Esophagus squamous epithelium (tissue), 5 donors: ENCODE measurements around the gene WNT9B. TPM values are rescaled to one million over a fixed set of nuclear protein-coding genes. Genes with fewer than 3 reads are reported as not detected.

ENCODE experiments used
- DNase-seq: peaks from one replicate; lab custom pipeline; 2025; lab: John Stamatoyannopoulos, UW
- H3K27ac ChIP-seq, 4 donors: fragments of 200-600 bp; sonication (generic); one replicate each; pipeline ENCODE4 v1.5.1; 2016 to 2019; ENCODE audit warnings: mild to moderate bottlenecking in 1 of 4
- H3K27me3 ChIP-seq, 4 donors: fragments of 200-600 bp; sonication (generic); 1 replicate in 3 of 4; 2 replicates in 1 of 4; pipeline versions ENCODE4 v1.5.1 to v1.6.0; 2017 to 2021; ENCODE audit warnings: antibody characterized with exemption in 1 of 4
- H3K36me3 ChIP-seq, 3 donors: fragments of 200-600 bp; sonication (generic); one replicate each; pipeline ENCODE4 v1.5.1; 2016 to 2019
- H3K4me1 ChIP-seq, 3 donors: fragments of 200-600 bp; sonication (generic); one replicate each; pipeline ENCODE4 v1.5.1; 2017 to 2019
- H3K4me3 ChIP-seq, 4 donors: fragments of 200-600 bp; sonication (generic); 1 replicate in 3 of 4; 2 replicates in 1 of 4; pipeline ENCODE4 v1.5.1; 2016 to 2019; ENCODE audit warnings: mild to moderate bottlenecking in 2 of 4, moderate library complexity in 1 of 4
- H3K9me3 ChIP-seq, 3 donors: fragments of 200-600 bp; sonication (generic); one replicate each; pipeline ENCODE4 v1.5.1; 2016 to 2019
- POLR2A ChIP-seq, 4 donors: fragments of 450-650 bp; IDR thresholded peaks; one replicate each; pipeline ENCODE4 v1.6.1; 2017; ENCODE audit warnings: antibody characterized with exemption in 4 of 4, mild to moderate bottlenecking in 4 of 4, moderate library complexity in 3 of 4
- WGBS, 2 donors: methylation state at CpG; one replicate each; pipeline ENCODE4 v1.1.5; 2018; 5-methylcytosine and 5-hydroxymethylcytosine counted together
- intact Hi-C: fragments of 100-400 bp; cut with DNase I; formaldehyde crosslinking; loops from one replicate; pipeline ENCODE4 v1.15.0; 2022
- total RNA-seq, 4 donors: library from RNA; depleted of rRNA; stranded (reverse); fragments of >200 nt; gene quantifications; one replicate each; pipeline ENCODE4 v1.1.0, GENCODE V29; 2016
- TF ChIP-seq, protein P1 (sequence below), 6 experiments: fragments of 450-650 bp in 4 of 6; fragments of 200-600 bp in 2 of 6; sonication (generic) in 2 of 6; IDR thresholded peaks; one replicate each; pipeline ENCODE4 v1.5.1; 2016 to 2019; ENCODE audit warnings: antibody characterized with exemption in 6 of 6, mild to moderate bottlenecking in 4 of 6, moderate library complexity in 4 of 6
- donor health status: DM: yes; HTN: yes; CAD: no.

The WNT9B gene
- total RNA-seq, 4 donors from 2014 or later = 0.19 to 0.26 TPM; not detected in 2

- Histone ChIP-seq H3K4me3 (no peak overlapping the region), H3K9me3 (no peaks in the 10 kb centered on the region), H3K27me3 (peaks cover 0 to 89% (median 22%) of the 10 kb centered on the region in 4 donors), H3K36me3 (no peaks in the 10 kb centered on the region), H3K4me1 (peaks cover 19 to 64% (median 31%) of the 10 kb centered on the region in 3 donors), H3K27ac (no peak overlapping the region)
- intact Hi-C loops = no loop called here
- 42 to 44% methylated on average over 9 to 10 of the region's 12 CpGs for WGBS, 2 donors
- DNase-seq = no peak
- TF ChIP-seq POLR2A (IDR thresholded peaks at IDR 0.05) = no peak
- TF ChIP-seq, protein P1, sequence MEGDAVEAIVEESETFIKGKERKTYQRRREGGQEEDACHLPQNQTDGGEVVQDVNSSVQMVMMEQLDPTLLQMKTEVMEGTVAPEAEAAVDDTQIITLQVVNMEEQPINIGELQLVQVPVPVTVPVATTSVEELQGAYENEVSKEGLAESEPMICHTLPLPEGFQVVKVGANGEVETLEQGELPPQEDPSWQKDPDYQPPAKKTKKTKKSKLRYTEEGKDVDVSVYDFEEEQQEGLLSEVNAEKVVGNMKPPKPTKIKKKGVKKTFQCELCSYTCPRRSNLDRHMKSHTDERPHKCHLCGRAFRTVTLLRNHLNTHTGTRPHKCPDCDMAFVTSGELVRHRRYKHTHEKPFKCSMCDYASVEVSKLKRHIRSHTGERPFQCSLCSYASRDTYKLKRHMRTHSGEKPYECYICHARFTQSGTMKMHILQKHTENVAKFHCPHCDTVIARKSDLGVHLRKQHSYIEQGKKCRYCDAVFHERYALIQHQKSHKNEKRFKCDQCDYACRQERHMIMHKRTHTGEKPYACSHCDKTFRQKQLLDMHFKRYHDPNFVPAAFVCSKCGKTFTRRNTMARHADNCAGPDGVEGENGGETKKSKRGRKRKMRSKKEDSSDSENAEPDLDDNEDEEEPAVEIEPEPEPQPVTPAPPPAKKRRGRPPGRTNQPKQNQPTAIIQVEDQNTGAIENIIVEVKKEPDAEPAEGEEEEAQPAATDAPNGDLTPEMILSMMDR (IDR thresholded peaks at IDR 0.05) = no peak
Observed at GRCh38 chr17:46815474-46816353, 35.7 kb upstream of the WNT9B start.

- 40 to 53% methylated on average over 19 to 20 of the region's 22 CpGs for WGBS, 2 donors
- no peaks in the 10 kb centered on the region for H3K36me3 ChIP-seq
- TF ChIP-seq POLR2A (IDR thresholded peaks at IDR 0.05) = no peak
- TF ChIP-seq, protein P1 (IDR thresholded peaks at IDR 0.05) = no peak
- H3K27ac ChIP-seq = no peak overlapping the region
- no peaks in the 10 kb centered on the region for H3K9me3 ChIP-seq
- H3K27me3 ChIP-seq = peaks cover 0 to 98% (median 27%) of the 10 kb centered on the region in 4 donors
- intact Hi-C loops = no loop called here
- peaks cover 19 to 62% (median 26%) of the 10 kb centered on the region in 3 donors for H3K4me1 ChIP-seq
- no peak for DNase-seq
- H3K4me3 ChIP-seq = no peak overlapping the region
Observed at GRCh38 chr17:46817151-46817900, 34.1 kb upstream of the WNT9B start.

- Histone ChIP-seq H3K9me3 (no peaks in the 10 kb centered on the region), H3K27ac (no peak overlapping the region), H3K36me3 (no peaks in the 10 kb centered on the region), H3K27me3 (peaks cover 0 to 98% (median 29%) of the 10 kb centered on the region in 4 donors), H3K4me3 (no peak overlapping the region), H3K4me1 (peaks cover 19 to 62% (median 20%) of the 10 kb centered on the region in 3 donors)
- DNase-seq = no peak
- WGBS, 2 donors = 39 to 45% methylated on average over 5 of the region's 5 CpGs
- TF ChIP-seq, protein P1 (IDR thresholded peaks at IDR 0.05) = no peak
- TF ChIP-seq POLR2A (IDR thresholded peaks at IDR 0.05) = no peak
- intact Hi-C loops = no loop called here
Observed at GRCh38 chr17:46817901-46818209, 33.5 kb upstream of the WNT9B start.

DNA sequence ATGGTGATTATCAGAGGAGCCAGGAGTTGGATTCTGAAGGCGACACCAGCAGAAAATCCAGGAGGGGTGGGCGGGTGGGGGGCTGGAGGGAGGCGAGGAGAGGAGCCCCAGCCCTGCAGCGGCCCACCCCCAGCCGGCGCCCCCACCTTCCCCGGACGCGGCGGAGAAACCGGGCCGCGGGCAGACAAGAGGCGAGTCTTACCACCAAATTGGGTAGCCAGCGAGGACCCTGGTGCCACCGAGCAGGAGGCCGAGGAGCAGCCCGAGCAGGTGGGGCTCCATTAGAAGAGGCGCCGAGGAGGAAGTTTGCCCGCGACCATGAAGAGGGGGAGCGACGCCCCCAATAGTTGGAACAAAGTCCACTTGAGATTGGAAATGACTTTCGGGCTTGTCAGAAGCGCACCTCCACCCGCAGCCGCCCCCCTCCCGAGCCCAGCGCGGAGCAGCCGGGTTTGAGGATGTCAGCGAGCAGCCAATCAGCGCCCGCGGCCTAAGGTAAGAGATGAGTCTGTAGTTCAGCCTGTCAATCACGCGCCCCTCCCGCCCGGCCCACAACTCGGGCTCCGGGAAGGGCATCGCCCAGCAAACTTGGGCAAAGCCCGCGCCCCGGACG lies 33.0 kb upstream of the WNT9B start, which contains the start of gene WNT3:
Gene WNT3, minus strand, starts transcription at position 377 of the 613 bp plus-strand sequence. Its CDS starts 95 bp downstream, at position 282.
- Histone ChIP-seq H3K27ac (no peak within 1 kb of the TSS), H3K4me1 (peaks cover 19 to 56% (median 20%) of the 10 kb centered on the region in 3 donors), H3K27me3 (peaks cover 0 to 97% (median 29%) of the 10 kb centered on the region in 4 donors), H3K9me3 (no peaks in the 10 kb centered on the region), H3K36me3 (no peaks in the 10 kb centered on the region), H3K4me3 (peak within 1 kb of the TSS; percentile 5 to 66 (median 39))
- DNase-seq = no peak
- intact Hi-C loops = no loop called here
- 9% methylated on average over 5 of the region's 47 CpGs; no CpG with 5 or more reads in 1 of the 2 donors for WGBS, 2 donors
- TF ChIP-seq, protein P1 (IDR thresholded peaks at IDR 0.05) = no peak
- no peak for TF ChIP-seq POLR2A (IDR thresholded peaks at IDR 0.05)
